ENCODE measurements around the gene TBX2. TPM values are rescaled to one million over a fixed set of nuclear protein-coding genes. Genes with fewer than 3 reads are reported as not detected.

The TBX2 gene
- total and polyA plus RNA-seq, 2 of the 13 experiments (the other 11 are each of a cell fraction or from before 2014, with no cell fraction given): 2.8 to 15.3 TPM

DNA sequence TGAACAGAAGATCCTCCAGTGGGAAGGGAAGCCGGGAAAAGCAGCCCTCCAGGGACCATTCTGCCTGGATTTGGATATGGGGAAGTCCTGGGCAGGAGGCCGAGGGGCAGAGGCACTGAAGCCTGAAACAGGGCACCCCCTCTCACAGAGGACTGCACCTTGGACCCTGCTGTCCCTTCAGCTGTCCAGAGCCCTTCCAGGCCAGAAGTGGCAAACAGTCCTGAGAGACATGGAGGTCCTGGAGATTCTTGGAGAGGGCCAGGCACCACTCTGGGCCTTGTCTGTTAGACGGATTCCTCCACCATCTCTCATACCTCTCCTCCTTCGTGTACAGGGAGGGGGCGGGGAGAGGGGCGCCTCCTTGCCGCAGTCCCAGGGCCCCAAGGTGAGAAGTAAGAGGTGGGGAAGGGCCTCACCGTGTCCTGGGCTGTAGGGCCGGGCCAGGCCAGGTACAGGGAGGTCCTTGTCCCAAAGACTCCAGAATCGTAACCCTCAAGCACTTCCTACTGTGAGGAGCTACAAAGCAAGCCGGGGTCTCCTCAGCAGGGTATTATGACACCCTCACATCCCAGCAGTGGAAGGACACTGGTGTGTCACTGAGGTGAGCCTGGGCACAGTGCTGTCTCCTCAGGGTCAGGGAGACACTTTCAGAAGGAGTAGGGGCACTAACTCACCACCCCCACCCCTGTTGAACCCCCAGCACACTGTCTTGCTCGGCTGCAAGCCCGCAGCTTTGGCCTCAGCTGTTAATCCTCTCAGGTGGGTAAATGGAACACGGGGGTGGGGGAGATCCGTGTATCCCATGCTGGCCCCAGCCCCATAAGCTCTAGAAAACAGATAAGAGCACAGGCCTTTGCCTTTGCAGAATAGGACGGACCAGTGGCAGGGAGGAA lies 16.6 kb upstream of the TBX2 start (continued):
- TF ChIP-seq PCBP1 (IDR thresholded peaks at IDR 0.05; ENCODE audit: borderline replicate concordance, low read depth, low read length) (no peak), AGO1 (IDR thresholded peaks at IDR 0.05; ENCODE audit: low read depth, low read length, poor library complexity, severe bottlenecking) (no peak), ZNF232 (CRISPR knock-in tag; IDR thresholded peaks at IDR 0.05; ENCODE audit: borderline replicate concordance) (no peak), ZNF788 (CRISPR knock-in tag; IDR thresholded peaks at IDR 0.05; ENCODE audit: borderline replicate concordance) (peak; percentile 15; the same call in 1 of the 2 replicates), EZH2 (conservative IDR thresholded peaks at IDR 0.05; ENCODE audit: low read depth, low read length) (no peak), CEBPG (CRISPR knock-in tag; IDR thresholded peaks at IDR 0.05) (no peak), ZNF441 (CRISPR knock-in tag; IDR thresholded peaks at IDR 0.05; ENCODE audit: borderline replicate concordance) (no peak), ZSCAN25 (CRISPR knock-in tag; IDR thresholded peaks at IDR 0.05) (0 out of 2 replicates have a peak, but pooled peaks have one; percentile 34), FOXO1 (CRISPR knock-in tag; IDR thresholded peaks at IDR 0.05) (no peak), PAF1 (CRISPR knock-in tag; IDR thresholded peaks at IDR 0.05) (no peak), MEIS1 (CRISPR knock-in tag; IDR thresholded peaks at IDR 0.05; ENCODE audit: borderline replicate concordance) (no peak), CBFB (CRISPR knock-in tag; IDR thresholded peaks at IDR 0.05) (no peak), ZNF720 (CRISPR knock-in tag; IDR thresholded peaks at IDR 0.05) (no peak), ZNF629 (CRISPR knock-in tag; conservative IDR thresholded peaks at IDR 0.05) (0 out of 2 replicates have a peak, but pooled peaks have one; percentile 16), SATB2 (CRISPR knock-in tag; IDR thresholded peaks at IDR 0.05) (no peak), ZNF317 (CRISPR knock-in tag; IDR thresholded peaks at IDR 0.05) (no peak), SMARCC2 (IDR thresholded peaks at IDR 0.05) (no peak), NCOA5 (CRISPR knock-in tag; IDR thresholded peaks at IDR 0.05) (no peak), ZNF44 (CRISPR knock-in tag; IDR thresholded peaks at IDR 0.05) (no peak), TOE1 (CRISPR knock-in tag; IDR thresholded peaks at IDR 0.05) (no peak), ZNF3 (CRISPR knock-in tag; IDR thresholded peaks at IDR 0.05) (no peak)
- TF ChIP-seq, protein P1, sequence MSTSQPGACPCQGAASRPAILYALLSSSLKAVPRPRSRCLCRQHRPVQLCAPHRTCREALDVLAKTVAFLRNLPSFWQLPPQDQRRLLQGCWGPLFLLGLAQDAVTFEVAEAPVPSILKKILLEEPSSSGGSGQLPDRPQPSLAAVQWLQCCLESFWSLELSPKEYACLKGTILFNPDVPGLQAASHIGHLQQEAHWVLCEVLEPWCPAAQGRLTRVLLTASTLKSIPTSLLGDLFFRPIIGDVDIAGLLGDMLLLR (CRISPR knock-in tag; IDR thresholded peaks at IDR 0.05): no peak
- TF ChIP-seq, protein P2, sequence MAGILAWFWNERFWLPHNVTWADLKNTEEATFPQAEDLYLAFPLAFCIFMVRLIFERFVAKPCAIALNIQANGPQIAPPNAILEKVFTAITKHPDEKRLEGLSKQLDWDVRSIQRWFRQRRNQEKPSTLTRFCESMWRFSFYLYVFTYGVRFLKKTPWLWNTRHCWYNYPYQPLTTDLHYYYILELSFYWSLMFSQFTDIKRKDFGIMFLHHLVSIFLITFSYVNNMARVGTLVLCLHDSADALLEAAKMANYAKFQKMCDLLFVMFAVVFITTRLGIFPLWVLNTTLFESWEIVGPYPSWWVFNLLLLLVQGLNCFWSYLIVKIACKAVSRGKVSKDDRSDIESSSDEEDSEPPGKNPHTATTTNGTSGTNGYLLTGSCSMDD (CRISPR knock-in tag; IDR thresholded peaks at IDR 0.05): no peak
- TF ChIP-seq, protein P3, sequence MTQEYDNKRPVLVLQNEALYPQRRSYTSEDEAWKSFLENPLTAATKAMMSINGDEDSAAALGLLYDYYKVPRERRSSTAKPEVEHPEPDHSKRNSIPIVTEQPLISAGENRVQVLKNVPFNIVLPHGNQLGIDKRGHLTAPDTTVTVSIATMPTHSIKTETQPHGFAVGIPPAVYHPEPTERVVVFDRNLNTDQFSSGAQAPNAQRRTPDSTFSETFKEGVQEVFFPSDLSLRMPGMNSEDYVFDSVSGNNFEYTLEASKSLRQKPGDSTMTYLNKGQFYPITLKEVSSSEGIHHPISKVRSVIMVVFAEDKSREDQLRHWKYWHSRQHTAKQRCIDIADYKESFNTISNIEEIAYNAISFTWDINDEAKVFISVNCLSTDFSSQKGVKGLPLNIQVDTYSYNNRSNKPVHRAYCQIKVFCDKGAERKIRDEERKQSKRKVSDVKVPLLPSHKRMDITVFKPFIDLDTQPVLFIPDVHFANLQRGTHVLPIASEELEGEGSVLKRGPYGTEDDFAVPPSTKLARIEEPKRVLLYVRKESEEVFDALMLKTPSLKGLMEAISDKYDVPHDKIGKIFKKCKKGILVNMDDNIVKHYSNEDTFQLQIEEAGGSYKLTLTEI (CRISPR knock-in tag; conservative IDR thresholded peaks at IDR 0.05): no peak
- TF ChIP-seq, protein P4, sequence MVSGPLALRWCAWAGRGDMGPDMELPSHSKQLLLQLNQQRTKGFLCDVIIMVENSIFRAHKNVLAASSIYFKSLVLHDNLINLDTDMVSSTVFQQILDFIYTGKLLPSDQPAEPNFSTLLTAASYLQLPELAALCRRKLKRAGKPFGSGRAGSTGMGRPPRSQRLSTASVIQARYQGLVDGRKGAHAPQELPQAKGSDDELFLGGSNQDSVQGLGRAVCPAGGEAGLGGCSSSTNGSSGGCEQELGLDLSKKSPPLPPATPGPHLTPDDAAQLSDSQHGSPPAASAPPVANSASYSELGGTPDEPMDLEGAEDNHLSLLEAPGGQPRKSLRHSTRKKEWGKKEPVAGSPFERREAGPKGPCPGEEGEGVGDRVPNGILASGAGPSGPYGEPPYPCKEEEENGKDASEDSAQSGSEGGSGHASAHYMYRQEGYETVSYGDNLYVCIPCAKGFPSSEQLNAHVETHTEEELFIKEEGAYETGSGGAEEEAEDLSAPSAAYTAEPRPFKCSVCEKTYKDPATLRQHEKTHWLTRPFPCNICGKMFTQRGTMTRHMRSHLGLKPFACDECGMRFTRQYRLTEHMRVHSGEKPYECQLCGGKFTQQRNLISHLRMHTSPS (CRISPR knock-in tag; IDR thresholded peaks at IDR 0.05; ENCODE audit: low read depth): no peak
- TF ChIP-seq, protein P5, sequence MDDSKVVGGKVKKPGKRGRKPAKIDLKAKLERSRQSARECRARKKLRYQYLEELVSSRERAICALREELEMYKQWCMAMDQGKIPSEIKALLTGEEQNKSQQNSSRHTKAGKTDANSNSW (CRISPR knock-in tag; IDR thresholded peaks at IDR 0.05; ENCODE audit: borderline replicate concordance): no peak
